Subcutaneous adipose tissue (tissue), 4 donors: ENCODE data around the gene AHCY. TPM values are rescaled to one million over a fixed set of nuclear protein-coding genes. Genes with fewer than 3 reads are reported as not detected.

Experiments used
- total RNA-seq, 4 donors: library from RNA; depleted of rRNA; stranded (reverse); fragments of >200 nt; gene quantifications; one replicate each; pipeline ENCODE4 v1.1.0, GENCODE V29; 2016
- TF ChIP-seq, protein P1 (sequence below): fragments of 450-650 bp; IDR thresholded peaks from one replicate; pipeline ENCODE4 v1.5.1; 2016; ENCODE audit warnings: low read depth, mild to moderate bottlenecking, control low read depth, antibody characterized with exemption, moderate library complexity

Gene AHCY
- total RNA-seq, 4 donors from 2014 or later: 43.0 to 66.8 (median 50.5) TPM

DNA sequence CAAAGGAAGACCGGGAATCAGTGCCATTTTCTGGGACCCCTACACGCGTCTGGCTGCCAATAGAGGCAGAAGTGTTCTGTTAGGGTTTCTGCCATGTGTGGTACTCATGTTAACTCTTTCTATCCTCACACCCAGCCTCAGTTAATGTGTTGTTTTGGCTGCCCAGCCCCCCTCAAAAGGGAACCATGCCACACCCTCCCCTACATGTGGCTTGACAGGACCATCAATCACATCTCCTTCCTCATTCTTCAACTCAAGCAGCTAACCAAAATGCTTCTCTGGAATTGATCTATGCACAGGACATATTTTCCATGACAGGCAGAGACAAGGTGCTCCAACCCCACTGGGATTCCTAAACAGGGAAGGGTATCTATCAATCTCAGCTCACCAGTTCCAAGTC lies 22.0 kb downstream of the AHCY start:
- TF ChIP-seq, protein P1, sequence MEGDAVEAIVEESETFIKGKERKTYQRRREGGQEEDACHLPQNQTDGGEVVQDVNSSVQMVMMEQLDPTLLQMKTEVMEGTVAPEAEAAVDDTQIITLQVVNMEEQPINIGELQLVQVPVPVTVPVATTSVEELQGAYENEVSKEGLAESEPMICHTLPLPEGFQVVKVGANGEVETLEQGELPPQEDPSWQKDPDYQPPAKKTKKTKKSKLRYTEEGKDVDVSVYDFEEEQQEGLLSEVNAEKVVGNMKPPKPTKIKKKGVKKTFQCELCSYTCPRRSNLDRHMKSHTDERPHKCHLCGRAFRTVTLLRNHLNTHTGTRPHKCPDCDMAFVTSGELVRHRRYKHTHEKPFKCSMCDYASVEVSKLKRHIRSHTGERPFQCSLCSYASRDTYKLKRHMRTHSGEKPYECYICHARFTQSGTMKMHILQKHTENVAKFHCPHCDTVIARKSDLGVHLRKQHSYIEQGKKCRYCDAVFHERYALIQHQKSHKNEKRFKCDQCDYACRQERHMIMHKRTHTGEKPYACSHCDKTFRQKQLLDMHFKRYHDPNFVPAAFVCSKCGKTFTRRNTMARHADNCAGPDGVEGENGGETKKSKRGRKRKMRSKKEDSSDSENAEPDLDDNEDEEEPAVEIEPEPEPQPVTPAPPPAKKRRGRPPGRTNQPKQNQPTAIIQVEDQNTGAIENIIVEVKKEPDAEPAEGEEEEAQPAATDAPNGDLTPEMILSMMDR: no peak

DNA sequence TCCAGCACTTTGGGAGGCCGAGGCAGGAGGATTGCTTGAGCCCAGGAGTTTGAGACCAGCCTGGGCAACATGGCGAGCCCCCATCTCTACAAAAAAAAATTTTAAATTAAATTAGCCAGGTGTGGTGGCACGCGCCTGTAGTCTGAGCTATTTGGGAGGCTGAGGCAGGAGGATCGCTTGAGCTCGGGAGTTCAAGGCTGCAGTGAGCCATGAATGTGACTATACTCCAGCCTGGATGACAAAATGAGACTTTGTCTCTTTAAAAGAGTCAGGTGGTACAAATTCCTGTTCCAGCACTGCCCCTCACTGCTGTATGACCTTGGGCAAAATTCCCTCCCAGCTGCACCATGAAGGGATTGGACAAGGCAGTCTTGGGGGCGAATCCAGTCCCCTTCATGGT lies 28.5 kb downstream of the AHCY start:
- TF ChIP-seq, protein P1: no peak

DNA sequence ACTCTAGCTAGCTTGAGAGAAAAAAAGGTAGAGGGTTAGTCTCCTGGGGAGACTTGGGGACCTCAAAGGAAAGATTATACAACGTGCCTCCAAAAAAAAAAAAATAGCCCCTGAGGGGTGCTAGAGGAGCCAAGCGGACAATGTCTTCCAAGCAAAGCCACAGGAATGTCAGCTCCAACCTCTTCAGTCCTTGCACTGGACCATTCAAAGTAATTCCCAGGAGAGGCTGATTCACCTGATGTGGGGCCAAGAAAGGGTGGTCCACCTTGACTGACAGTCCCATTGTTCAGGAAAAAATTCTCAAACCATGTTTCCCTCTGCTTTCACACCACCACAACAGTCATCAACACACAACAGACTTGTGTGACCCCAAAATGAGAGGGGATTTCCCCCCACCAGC lies 31.2 kb downstream of the AHCY start:
- TF ChIP-seq, protein P1: no peak

DNA sequence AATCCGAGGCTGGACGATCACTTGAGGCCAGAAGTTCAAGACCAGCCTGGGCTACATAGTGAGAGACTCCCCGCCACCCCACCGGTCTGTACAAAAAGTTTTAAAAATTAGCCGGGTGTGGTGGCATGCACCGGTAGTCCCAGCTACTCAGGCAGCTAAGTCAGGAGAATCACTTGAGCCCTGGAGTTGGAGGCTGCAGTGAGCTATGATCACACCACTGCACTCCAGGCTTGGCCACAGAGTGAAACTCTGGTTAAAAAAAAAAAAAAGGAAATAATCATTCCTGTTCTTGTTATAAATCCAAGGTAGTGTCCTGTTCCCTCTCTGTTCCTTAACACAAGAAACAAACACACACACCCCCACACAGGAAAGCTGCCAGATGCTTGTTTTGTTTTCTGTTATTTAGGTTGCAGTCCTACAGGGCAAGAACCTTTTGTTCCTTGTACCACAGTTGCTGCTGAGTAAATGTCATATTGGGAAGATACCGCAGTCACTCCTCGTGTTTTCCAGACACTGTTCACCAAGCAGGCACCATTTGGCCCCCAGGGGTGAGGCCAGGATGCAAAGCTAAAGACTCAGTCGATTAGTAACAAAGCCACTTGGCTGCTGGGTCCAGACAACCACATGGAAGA lies 33.0 kb downstream of the AHCY start:
- TF ChIP-seq, protein P1: no peak

DNA sequence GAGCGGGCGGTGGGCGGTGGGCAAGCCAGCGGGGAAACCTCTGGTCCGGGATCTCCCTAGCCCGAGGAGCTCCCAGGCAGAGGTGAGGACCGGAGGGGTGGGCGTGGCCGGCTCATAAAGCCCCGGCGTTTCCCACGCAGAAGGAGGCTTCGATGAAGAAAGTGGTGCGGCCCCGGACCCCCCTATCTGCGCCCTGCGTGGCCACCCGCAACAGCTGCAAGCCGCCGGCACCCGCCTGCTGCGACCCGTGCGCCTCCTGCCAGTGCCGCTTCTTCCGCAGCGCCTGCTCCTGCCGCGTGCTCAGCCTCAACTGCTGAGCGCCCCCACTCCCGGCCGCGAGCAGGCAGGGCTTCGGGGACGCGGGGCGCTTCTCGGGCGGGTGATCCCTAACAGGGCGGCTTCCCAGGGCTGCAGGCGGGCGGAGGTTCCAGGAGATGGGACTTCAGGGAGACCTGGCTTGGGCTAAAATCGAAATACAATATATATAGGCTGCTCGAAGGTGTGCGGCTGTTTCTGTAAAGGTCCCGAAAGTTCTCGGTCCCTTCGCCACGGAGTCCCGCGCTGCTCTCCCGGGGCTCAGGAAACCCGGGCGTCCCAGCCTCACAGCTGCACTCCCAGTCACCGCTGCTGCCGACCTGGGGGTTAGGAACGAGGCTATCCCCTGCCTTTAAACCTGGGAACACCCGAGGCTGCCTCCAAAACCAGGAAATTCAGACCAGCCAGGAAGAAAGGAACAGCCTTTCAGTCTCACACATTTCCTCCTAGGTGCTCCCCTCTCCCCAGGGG lies 34.1 kb downstream of the AHCY start:
- TF ChIP-seq, protein P1: no peak

DNA sequence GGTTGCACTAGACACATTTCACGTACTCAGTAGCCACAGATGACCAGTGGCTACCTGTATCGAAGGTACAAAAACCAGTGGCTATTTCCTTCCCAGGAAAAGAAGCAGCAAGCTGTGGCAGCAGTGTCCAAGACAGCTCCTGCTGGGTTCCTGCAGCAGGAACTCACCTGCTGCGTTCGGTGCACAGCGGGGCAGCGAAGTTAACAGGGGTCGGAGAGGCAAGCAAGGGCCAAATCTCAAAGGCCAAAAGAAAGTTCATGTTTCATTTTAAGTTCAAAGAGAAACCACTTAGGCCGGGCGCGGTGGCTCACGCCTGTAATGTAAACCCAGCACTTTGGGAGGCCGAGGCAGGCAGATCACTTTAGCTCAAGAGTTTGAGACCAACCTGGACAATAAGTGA lies 35.0 kb downstream of the AHCY start:
- TF ChIP-seq, protein P1: no peak

DNA sequence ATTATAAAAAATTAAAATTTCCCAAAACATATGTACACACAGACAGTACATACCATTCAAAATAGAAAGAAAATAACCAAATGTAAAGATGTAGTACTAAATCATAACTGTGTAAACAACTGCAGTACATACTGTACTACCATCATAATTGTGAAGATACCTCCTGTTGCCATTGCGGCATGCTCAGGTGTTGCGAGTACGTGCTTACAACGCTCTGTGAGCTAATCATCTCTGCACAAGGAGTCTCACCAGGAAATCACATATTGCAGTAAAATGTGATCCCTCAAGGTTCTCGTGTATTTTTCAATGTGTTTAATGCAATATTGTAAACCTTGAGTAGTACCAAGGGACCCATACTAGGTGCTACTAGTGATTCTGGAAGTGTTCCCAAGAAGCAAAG lies 39.0 kb downstream of the AHCY start:
- TF ChIP-seq, protein P1: no peak
